A549 treated with AZD9567 at 1 μM for 4 hours (cell line): ENCODE results near the gene ING4. TPM values are rescaled to one million over a fixed set of nuclear protein-coding genes. Genes with fewer than 3 reads are reported as not detected.

ENCODE experiments used
- total RNA-seq: library from RNA; stranded (reverse); fragments of 200-300 nt; extraction: Qiagen RNA extraction; gene quantifications from 5 replicates; pipeline ENCODE4 v1.2.3, GENCODE V29; 2022; ENCODE audit not compliant: insufficient read depth

The ING4 gene
- 10.1 to 16.0 TPM (median 13.2 TPM) in 5 replicates for total RNA-seq

GRCh38 chr12:6662906-6663742, at the start of gene ING4:
TSS of gene ING4 (minus strand) at chr12:6663119. CDS start at chr12:6663101, 18 bp downstream.

GRCh38 chr12:6700646-6701051, 37.7 kb upstream of the ING4 start, which contains the start of gene PIANP:
TSS of gene PIANP (minus strand) at chr12:6700815. CDS start at chr12:6698061, 2,754 bp downstream.

GRCh38 chr12:6688999-6689882, 26.3 kb upstream of the ING4 start, which contains the start of gene ZNF384:
TSS of gene ZNF384 (minus strand) at chr12:6689375. CDS start at chr12:6679520, 9,855 bp downstream.

GRCh38 chr12:6647083-6647604, 15.8 kb downstream of the ING4 start, which contains the start of gene ACRBP:
TSS of gene ACRBP (minus strand) at chr12:6647432. CDS start at chr12:6647366, 66 bp downstream.

GRCh38 chr12:6635856-6636531, 26.9 kb downstream of the ING4 start, which contains the start of gene LPAR5:
TSS of gene LPAR5 (minus strand) at chr12:6635959. CDS start at chr12:6621248, 14,711 bp downstream.

Other genes with a start within 250 kb of the ING4 start
- not detected in 5 replicates for gene CD27, start 218.2 kb downstream of the ING4 start, total RNA-seq
- 3.3 to 7.1 TPM (median 3.7 TPM) in 5 replicates for gene TAPBPL, start 211.1 kb downstream of the ING4 start, total RNA-seq
- 11.7 to 15.5 TPM (median 12.8 TPM) in 5 replicates for gene VAMP1, start 192.4 kb downstream of the ING4 start, total RNA-seq
- gene MRPL51, start 169.9 kb downstream of the ING4 start, total RNA-seq, result 294 to 317 TPM (median 305 TPM) in 5 replicates
- 52.1 to 60.1 TPM (median 58.2 TPM) in 5 replicates for gene NCAPD2, start 169.0 kb downstream of the ING4 start, total RNA-seq
- 7,420 to 9,416 TPM (median 8,934 TPM) in 5 replicates for gene GAPDH, start 128.6 kb downstream of the ING4 start, total RNA-seq
- 1.1 to 1.8 TPM (median 1.4 TPM) in 4 of 5 replicates, not detected in the other for gene IFFO1, start 107.1 kb downstream of the ING4 start, total RNA-seq
- 106 to 116 TPM (median 109 TPM) in 5 replicates for gene NOP2, start 94.8 kb downstream of the ING4 start, total RNA-seq
- 54.8 to 124 TPM (median 56.2 TPM) in 5 replicates for gene CHD4, start 55.7 kb downstream of the ING4 start, total RNA-seq
- 0.34 to 0.88 TPM (median 0.49 TPM) in 4 of 5 replicates, not detected in the other for gene LPAR5, start 27.2 kb downstream of the ING4 start, total RNA-seq
- 0.06 to 0.38 TPM (median 0.17 TPM) in 4 of 5 replicates, not detected in the other for gene ACRBP, start 15.7 kb downstream of the ING4 start, total RNA-seq
- 39.7 to 58.0 TPM (median 53.1 TPM) in 5 replicates for gene ZNF384, start 26.3 kb upstream of the ING4 start, total RNA-seq
- gene PIANP, start 37.7 kb upstream of the ING4 start, total RNA-seq, result 0.70 to 1.3 TPM (median 0.88 TPM) in 4 of 5 replicates, not detected in the other
- 47.5 to 54.4 TPM (median 53.6 TPM) in 5 replicates for gene COPS7A, start 60.9 kb upstream of the ING4 start, total RNA-seq
- gene MLF2, start 90.0 kb upstream of the ING4 start, total RNA-seq, result 216 to 307 TPM (median 306 TPM) in 5 replicates
- 562 to 891 TPM (median 827 TPM) in 5 replicates for gene PTMS, start 103.2 kb upstream of the ING4 start, total RNA-seq
- 1.3 to 2.6 TPM (median 1.8 TPM) in 4 of 5 replicates, not detected in the other for gene LAG3, start 109.4 kb upstream of the ING4 start, total RNA-seq
- not detected in 5 replicates for gene CD4, start 126.4 kb upstream of the ING4 start, total RNA-seq
- gene GPR162, start 158.7 kb upstream of the ING4 start, total RNA-seq, result 0.26 to 0.77 TPM (median 0.49 TPM) in 4 of 5 replicates, not detected in the other
- 25.6 to 33.1 TPM (median 27.2 TPM) in 5 replicates for gene P3H3, start 165.3 kb upstream of the ING4 start, total RNA-seq
- gene GNB3, start 177.8 kb upstream of the ING4 start, total RNA-seq, result 1.8 to 2.6 TPM (median 2.3 TPM) in 5 replicates
- gene CDCA3, start 188.2 kb upstream of the ING4 start, total RNA-seq, result 74.0 to 83.9 TPM (median 80.1 TPM) in 5 replicates
- gene USP5, start 189.0 kb upstream of the ING4 start, total RNA-seq, result 72.6 to 116 TPM (median 80.7 TPM) in 5 replicates
- 1,375 to 1,687 TPM (median 1,661 TPM) in 5 replicates for gene TPI1, start 204.4 kb upstream of the ING4 start, total RNA-seq
- gene SPSB2, start 210.2 kb upstream of the ING4 start, total RNA-seq, result 21.0 to 30.0 TPM (median 28.3 TPM) in 5 replicates
- gene LRRC23, start 241.7 kb upstream of the ING4 start, total RNA-seq, result 15.3 to 19.8 TPM (median 16.2 TPM) in 5 replicates